ENCODE results near the gene FABP3.

The FABP3 gene

GRCh38 chr1:31326461-31326860 lies 46.4 kb downstream of the FABP3 start:
- Histone ChIP-seq H3K4me3 (ENCODE audit: control insufficient read depth in 1 of 7, extremely low read depth in 1 of 7, insufficient read depth in 4 of 7, low read depth in 2 of 7, low read length in 6 of 7) (no peak overlapping the region), H3K9me3 (ENCODE audit: control extremely low read depth in 1 of 5, control insufficient read depth in 4 of 5, insufficient read depth in 2 of 5, low read depth in 1 of 5, low read length in 4 of 5) (no peaks in the 10 kb centered on the region), H3K4me1 (ENCODE audit: control extremely low read depth in 1 of 4, control insufficient read depth in 4 of 4, insufficient read depth in 4 of 4, low read length in 3 of 4) (no peaks in the 10 kb centered on the region), H3K27me3 (replicated peaks in 2 of 5; ENCODE audit: control insufficient read depth in 4 of 5, insufficient read depth in 5 of 5, low read length in 4 of 5) (no peaks in the 10 kb centered on the region), H3K36me3 (ENCODE audit: control insufficient read depth in 4 of 4, insufficient read depth in 4 of 4, low read length in 3 of 4) (peaks cover 2 to 15% (median 10%) of the 10 kb centered on the region in 4 experiments), H3K27ac (ENCODE audit: insufficient read depth in 1 of 2, low read depth in 1 of 2, low read length in 2 of 2, poor library complexity in 1 of 2, severe bottlenecking in 2 of 2) (no peak overlapping the region)
- no peak for DNase-seq
- no CpG with 5 or more reads among the region's 1 CpG for WGBS (ENCODE audit: insufficient coverage)
- ChIA-PET POLR2A (no interaction called here), CTCF (interaction anchor here (0.8 to 1.1 kb wide), 2 partner anchors 9 to 141 kb away, joined by 3 read pairs; no protein-coding TSS in a partner anchor)

GRCh38 chr1:31324992-31325391 lies 47.9 kb downstream of the FABP3 start:
- no peak for DNase-seq
- H3K36me3 ChIP-seq (ENCODE audit: control insufficient read depth in 4 of 4, insufficient read depth in 4 of 4, low read length in 3 of 4): peaks cover 4 to 27% (median 21%) of the 10 kb centered on the region in 4 experiments
- H3K4me1 ChIP-seq (ENCODE audit: control extremely low read depth in 1 of 4, control insufficient read depth in 4 of 4, insufficient read depth in 4 of 4, low read length in 3 of 4): no peaks in the 10 kb centered on the region
- no peaks in the 10 kb centered on the region for H3K27me3 ChIP-seq (replicated peaks in 2 of 5; ENCODE audit: control insufficient read depth in 4 of 5, insufficient read depth in 5 of 5, low read length in 4 of 5)
- no peak overlapping the region for H3K4me3 ChIP-seq (ENCODE audit: control insufficient read depth in 1 of 7, extremely low read depth in 1 of 7, insufficient read depth in 4 of 7, low read depth in 2 of 7, low read length in 6 of 7)
- ChIA-PET CTCF (no interaction called here), POLR2A (no interaction called here)
- H3K27ac ChIP-seq (ENCODE audit: insufficient read depth in 1 of 2, low read depth in 1 of 2, low read length in 2 of 2, poor library complexity in 1 of 2, severe bottlenecking in 2 of 2): no peak overlapping the region
- 100% methylated on average over 3 of the region's 3 CpGs for WGBS (ENCODE audit: insufficient coverage)
- no peaks in the 10 kb centered on the region for H3K9me3 ChIP-seq (ENCODE audit: control extremely low read depth in 1 of 5, control insufficient read depth in 4 of 5, insufficient read depth in 2 of 5, low read depth in 1 of 5, low read length in 4 of 5)

- WGBS (ENCODE audit: insufficient coverage): 98% methylated on average over 4 of the region's 4 CpGs
- no peak for DNase-seq
- H3K27me3 ChIP-seq (replicated peaks in 2 of 5; ENCODE audit: control insufficient read depth in 4 of 5, insufficient read depth in 5 of 5, low read length in 4 of 5): no peaks in the 10 kb centered on the region
- ChIA-PET CTCF (no interaction called here), POLR2A (no interaction called here)
- H3K9me3 ChIP-seq (ENCODE audit: control extremely low read depth in 1 of 5, control insufficient read depth in 4 of 5, insufficient read depth in 2 of 5, low read depth in 1 of 5, low read length in 4 of 5): no peaks in the 10 kb centered on the region
- H3K27ac ChIP-seq (ENCODE audit: insufficient read depth in 1 of 2, low read depth in 1 of 2, low read length in 2 of 2, poor library complexity in 1 of 2, severe bottlenecking in 2 of 2): no peak overlapping the region
- H3K36me3 ChIP-seq (ENCODE audit: control insufficient read depth in 4 of 4, insufficient read depth in 4 of 4, low read length in 3 of 4): peaks cover 4 to 32% (median 25%) of the 10 kb centered on the region in 4 experiments
- no peak overlapping the region for H3K4me3 ChIP-seq (ENCODE audit: control insufficient read depth in 1 of 7, extremely low read depth in 1 of 7, insufficient read depth in 4 of 7, low read depth in 2 of 7, low read length in 6 of 7)
- H3K4me1 ChIP-seq (ENCODE audit: control extremely low read depth in 1 of 4, control insufficient read depth in 4 of 4, insufficient read depth in 4 of 4, low read length in 3 of 4): no peaks in the 10 kb centered on the region
These were observed 48.8 kb downstream of the FABP3 start for GRCh38 chr1:31324093-31324492.

- no peaks in the 10 kb centered on the region for H3K9me3 ChIP-seq (ENCODE audit: control extremely low read depth in 1 of 5, control insufficient read depth in 4 of 5, insufficient read depth in 2 of 5, low read depth in 1 of 5, low read length in 4 of 5)
- no peak for DNase-seq
- no peaks in the 10 kb centered on the region for H3K4me1 ChIP-seq (ENCODE audit: control extremely low read depth in 1 of 4, control insufficient read depth in 4 of 4, insufficient read depth in 4 of 4, low read length in 3 of 4)
- H3K27me3 ChIP-seq (replicated peaks in 2 of 5; ENCODE audit: control insufficient read depth in 4 of 5, insufficient read depth in 5 of 5, low read length in 4 of 5): no peaks in the 10 kb centered on the region
- no peak overlapping the region for H3K4me3 ChIP-seq (ENCODE audit: control insufficient read depth in 1 of 7, extremely low read depth in 1 of 7, insufficient read depth in 4 of 7, low read depth in 2 of 7, low read length in 6 of 7)
- ChIA-PET POLR2A (no interaction called here), CTCF (interaction anchor here (0.6 to 1.3 kb wide), 2 partner anchors 8 to 13 kb away, joined by 3 read pairs; no protein-coding TSS in a partner anchor)
- WGBS (ENCODE audit: insufficient coverage): no CpG with 5 or more reads among the region's 1 CpG
- H3K27ac ChIP-seq (ENCODE audit: insufficient read depth in 1 of 2, low read depth in 1 of 2, low read length in 2 of 2, poor library complexity in 1 of 2, severe bottlenecking in 2 of 2): no peak overlapping the region
- H3K36me3 ChIP-seq (ENCODE audit: control insufficient read depth in 4 of 4, insufficient read depth in 4 of 4, low read length in 3 of 4): peaks cover 9 to 63% (median 41%) of the 10 kb centered on the region in 4 experiments
These were observed 54.7 kb downstream of the FABP3 start for GRCh38 chr1:31318146-31318545.

GRCh38 chr1:31315902-31316301 lies 57.0 kb downstream of the FABP3 start:
- Histone ChIP-seq H3K36me3 (ENCODE audit: control insufficient read depth in 4 of 4, insufficient read depth in 4 of 4, low read length in 3 of 4) (peaks cover 17 to 71% (median 53%) of the 10 kb centered on the region in 4 experiments), H3K27me3 (replicated peaks in 2 of 5; ENCODE audit: control insufficient read depth in 4 of 5, insufficient read depth in 5 of 5, low read length in 4 of 5) (no peaks in the 10 kb centered on the region), H3K27ac (ENCODE audit: insufficient read depth in 1 of 2, low read depth in 1 of 2, low read length in 2 of 2, poor library complexity in 1 of 2, severe bottlenecking in 2 of 2) (no peak overlapping the region), H3K4me3 (ENCODE audit: control insufficient read depth in 1 of 7, extremely low read depth in 1 of 7, insufficient read depth in 4 of 7, low read depth in 2 of 7, low read length in 6 of 7) (no peak overlapping the region), H3K9me3 (ENCODE audit: control extremely low read depth in 1 of 5, control insufficient read depth in 4 of 5, insufficient read depth in 2 of 5, low read depth in 1 of 5, low read length in 4 of 5) (no peaks in the 10 kb centered on the region), H3K4me1 (ENCODE audit: control extremely low read depth in 1 of 4, control insufficient read depth in 4 of 4, insufficient read depth in 4 of 4, low read length in 3 of 4) (no peaks in the 10 kb centered on the region)
- WGBS (ENCODE audit: insufficient coverage): 100% methylated on average over 1 of the region's 3 CpGs
- ChIA-PET POLR2A (no interaction called here), CTCF (interaction anchor here (0.8 kb wide), 1 partner anchor 13 kb away, joined by 3 read pairs; no protein-coding TSS in a partner anchor)
- no peak for DNase-seq

Measured in common myeloid progenitor, CD34-positive (primary cell).